Ovary (tissue), 3 donors: ENCODE results near the gene ATP2B3.

Source experiments
- EP300 ChIP-seq: sonication (generic); formaldehyde crosslinking; IDR thresholded peaks from one replicate; pipeline ENCODE4 v1.6.1; 2017; ENCODE audit warnings: antibody characterized with exemption
- POLR2A ChIP-seq: fragments of 450-650 bp; IDR thresholded peaks from one replicate; pipeline ENCODE4 v1.6.1; 2017; ENCODE audit warnings: antibody characterized with exemption, mild to moderate bottlenecking, moderate library complexity
- TF ChIP-seq, protein P1 (sequence below), 3 donors: fragments of 450-650 bp in 2 of 3; fragments of 200-600 bp in 1 of 3; IDR thresholded peaks; one replicate each; pipeline versions ENCODE4 v1.5.1 to v1.8.0; 2016 to 2022; ENCODE audit warnings: antibody characterized with exemption in 3 of 3, mild to moderate bottlenecking in 1 of 3
- donor health status: DM: no; HTN: no; CAD: no.

DNA sequence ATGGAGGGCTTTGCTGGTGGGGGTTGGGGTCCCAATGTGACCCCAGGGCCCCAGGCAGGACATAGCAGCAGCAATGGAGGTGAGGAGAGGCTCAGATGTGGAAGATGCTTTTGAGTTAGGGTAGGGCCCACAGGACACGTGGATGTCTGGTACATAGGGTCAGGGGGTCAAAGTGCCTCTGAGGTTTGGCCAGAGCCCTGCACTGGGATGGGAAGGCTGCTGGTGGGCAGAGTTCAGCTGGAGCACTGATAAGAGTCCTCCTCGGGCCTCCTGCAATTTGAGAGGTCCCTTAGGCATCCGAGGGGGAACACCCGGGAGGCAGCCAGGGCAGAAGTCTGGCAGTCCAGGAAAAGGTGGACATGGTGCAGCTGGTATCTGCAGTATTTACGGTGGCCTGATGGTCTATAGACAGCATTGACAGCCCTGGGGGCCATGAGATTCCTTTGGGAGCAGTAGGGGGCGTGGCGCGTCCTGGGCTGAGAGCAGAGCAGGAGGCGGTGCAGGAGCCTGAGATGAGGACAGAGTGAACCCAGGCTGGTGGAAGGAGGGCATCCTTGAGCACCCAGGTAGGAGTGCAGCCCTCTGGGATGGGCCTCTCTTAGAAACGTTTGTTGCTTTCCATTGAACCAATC, 58.9 kb downstream of the ATP2B3 start:
- TF ChIP-seq, protein P1, sequence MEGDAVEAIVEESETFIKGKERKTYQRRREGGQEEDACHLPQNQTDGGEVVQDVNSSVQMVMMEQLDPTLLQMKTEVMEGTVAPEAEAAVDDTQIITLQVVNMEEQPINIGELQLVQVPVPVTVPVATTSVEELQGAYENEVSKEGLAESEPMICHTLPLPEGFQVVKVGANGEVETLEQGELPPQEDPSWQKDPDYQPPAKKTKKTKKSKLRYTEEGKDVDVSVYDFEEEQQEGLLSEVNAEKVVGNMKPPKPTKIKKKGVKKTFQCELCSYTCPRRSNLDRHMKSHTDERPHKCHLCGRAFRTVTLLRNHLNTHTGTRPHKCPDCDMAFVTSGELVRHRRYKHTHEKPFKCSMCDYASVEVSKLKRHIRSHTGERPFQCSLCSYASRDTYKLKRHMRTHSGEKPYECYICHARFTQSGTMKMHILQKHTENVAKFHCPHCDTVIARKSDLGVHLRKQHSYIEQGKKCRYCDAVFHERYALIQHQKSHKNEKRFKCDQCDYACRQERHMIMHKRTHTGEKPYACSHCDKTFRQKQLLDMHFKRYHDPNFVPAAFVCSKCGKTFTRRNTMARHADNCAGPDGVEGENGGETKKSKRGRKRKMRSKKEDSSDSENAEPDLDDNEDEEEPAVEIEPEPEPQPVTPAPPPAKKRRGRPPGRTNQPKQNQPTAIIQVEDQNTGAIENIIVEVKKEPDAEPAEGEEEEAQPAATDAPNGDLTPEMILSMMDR (IDR thresholded peaks at IDR 0.05) = no peak
- no peak for TF ChIP-seq POLR2A
- TF ChIP-seq EP300 = no peak
